Stimulated activated CD4-positive, alpha-beta T cell treated with anti-CD3 and anti-CD28 coated beads, Interleukin-1b, Interleukin-23, amount 100 ng/mL, for 48 hours (primary cell): ENCODE measurements around the gene RRP8.
A peak's percentile ranks its signal among the peaks of the same experiment; 100 is the strongest.

Experiments
- DNase-seq: peaks from one replicate; pipeline ENCODE4 v3.0.0-alpha.2; 2020

Gene RRP8

DNA sequence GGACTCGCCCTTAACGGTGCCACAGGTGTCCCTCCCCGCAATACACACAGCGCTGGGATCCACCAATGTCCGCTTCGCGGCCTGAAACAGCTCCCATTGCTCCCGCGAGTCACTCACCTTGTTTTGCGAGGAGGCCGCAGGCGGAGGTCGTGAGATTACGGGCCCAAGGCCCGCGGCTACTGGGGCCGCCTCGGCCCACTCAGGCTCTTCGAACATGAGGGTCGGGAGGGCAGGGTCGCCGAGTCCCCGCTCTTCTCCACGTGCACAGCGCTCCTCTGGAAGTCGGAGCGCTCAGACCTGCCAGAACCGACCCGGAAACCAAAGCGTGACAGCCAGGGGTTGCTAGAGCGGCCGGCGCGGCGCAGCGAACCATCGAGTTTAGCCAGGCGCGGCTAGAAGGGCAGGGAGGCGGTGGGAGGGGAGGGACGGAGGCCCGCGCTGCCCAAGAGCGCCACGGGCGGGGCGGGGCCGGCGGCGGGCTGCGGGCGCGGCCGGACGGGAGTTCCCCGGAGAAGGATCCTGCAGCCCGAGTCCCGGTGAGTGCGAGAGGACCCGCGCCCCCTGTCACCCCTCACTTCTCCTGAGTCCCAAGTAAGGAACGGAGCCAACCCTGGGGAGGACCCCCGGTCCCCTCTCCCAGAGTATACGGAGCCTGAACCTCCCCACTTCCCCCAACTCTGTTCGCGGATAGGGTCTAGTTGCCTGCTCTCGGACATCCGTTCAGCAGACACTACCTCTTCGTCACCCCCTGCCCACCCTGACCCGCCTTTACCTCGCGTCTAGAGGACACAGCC is at the start of gene RRP8, which contains the start of gene ILK:
Gene RRP8, minus strand, starts transcription at position 330 of the 794 bp plus-strand sequence. Its CDS starts 114 bp downstream, at position 216.
Gene ILK, plus strand, starts transcription at position 488 of the 794 bp plus-strand sequence. CDS start 498 bp downstream, outside the sequence.
- DNase-seq = peak; percentile 89

DNA sequence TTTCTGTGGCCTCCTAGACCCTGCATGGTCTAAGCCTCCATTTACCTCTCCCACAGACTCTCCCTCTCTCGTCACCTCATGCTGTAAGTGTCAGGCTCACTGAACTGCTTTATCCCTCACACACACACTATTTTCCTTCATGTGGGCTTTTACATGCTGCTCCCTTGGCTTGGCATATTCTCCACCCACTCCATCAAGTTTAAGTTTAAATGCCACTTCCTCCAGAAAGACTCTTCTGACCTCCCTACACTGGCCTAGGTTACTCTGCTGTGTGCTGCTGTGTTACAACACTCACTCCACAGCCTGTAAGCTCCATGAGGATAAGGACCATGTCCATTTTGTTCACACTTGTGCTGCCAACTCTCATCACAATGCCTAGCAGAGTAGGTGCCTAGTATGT is 49.7 kb upstream of the RRP8 start:
- no peak for DNase-seq

DNA sequence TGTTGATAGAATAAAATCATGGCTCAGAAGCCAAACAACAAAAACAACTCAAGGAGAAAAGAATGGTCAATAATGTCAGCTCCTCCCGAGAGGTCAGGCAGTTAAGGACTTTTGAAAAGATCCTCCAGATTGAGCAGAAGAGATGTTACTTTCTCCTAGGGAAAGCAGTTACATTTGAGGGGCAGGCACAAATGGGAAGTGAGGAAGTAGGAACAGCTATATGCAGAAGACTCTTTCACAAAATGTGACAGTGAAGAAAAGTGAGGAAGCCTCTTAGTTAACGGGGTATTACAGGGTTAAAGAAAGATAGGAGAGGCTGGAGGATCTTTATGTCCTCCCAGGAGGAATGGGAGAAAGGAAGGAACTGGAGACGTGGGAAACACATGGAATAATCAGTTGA is 48.8 kb upstream of the RRP8 start:
- no peak for DNase-seq

DNA sequence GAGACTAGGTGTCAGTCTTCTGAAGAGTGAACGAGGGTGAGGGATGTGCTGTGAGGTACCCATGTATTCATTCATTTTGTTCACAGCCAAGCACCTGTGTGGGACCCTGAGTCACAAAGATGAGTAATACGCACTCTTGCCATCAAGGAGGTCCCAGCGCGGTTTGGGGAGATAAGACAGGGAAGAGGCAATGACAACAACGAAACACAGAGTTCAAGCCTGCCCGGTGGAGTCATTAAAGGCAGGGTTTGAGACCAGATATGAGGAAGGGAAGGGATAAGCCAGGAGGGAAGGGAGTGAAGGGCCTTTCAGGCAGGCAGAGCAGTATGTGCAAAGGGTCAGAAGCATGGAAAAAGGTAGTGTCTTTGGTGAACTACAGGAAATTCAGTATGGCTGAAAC is 47.6 kb upstream of the RRP8 start:
- DNase-seq = peak; percentile 58

DNA sequence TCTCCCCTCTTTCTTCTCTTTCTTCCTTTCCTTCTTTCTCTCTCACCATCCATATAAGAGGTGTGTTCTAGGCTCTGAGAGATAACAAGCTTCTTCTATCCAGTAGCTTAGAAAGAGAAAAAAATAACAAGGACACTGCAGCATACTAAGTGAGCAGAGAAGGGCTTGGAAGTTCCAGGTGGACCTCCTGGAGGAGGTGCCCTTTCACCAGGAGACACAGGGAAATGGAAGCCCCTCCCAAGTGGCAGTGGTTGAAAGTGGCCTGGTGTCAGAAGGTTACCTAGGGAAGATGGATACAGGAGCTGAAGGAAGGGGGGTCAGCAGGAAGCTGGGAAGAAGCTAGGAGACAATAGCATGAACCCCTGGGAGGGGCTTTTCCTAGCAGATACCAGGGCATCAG is 46.7 kb upstream of the RRP8 start:
- no peak for DNase-seq

DNA sequence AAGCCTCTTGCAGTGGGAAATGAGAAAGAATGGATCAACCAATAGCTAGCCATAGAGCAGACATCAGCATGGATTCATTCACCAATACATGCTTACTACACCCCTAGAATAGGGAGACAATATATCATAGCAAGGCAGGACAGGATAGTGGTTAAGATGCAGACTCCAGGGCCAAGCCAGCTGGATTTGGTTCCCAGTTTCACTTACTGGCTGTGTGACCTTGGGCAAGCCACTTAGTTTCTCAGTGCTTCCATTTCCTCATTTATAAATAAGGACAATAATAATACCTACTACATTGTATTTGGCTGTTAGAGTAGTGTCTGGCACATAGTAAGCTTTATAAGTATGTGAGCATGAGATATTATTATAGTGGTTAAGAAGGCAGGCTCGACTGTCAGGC is 45.1 kb upstream of the RRP8 start:
- no peak for DNase-seq

DNA sequence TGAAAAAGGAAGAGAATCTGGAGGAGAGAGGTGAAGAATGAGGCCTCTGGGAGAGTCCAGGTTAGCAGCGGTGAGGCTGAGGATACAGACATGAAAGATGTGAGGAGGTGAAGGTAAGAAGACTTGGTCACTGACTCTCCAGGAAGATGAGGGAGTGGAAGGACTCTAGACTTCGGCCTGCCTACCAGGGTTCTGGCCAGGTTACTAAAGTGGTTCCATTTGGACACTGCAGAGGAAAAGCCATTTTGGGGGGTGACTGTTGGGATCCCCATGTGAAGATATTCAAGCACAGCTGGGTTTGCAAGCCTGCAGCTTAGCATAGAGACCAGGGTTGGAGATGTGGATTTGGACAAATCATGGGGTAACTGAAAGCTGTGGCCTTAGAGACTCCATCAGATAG is 44.4 kb upstream of the RRP8 start:
- DNase-seq = no peak

DNA sequence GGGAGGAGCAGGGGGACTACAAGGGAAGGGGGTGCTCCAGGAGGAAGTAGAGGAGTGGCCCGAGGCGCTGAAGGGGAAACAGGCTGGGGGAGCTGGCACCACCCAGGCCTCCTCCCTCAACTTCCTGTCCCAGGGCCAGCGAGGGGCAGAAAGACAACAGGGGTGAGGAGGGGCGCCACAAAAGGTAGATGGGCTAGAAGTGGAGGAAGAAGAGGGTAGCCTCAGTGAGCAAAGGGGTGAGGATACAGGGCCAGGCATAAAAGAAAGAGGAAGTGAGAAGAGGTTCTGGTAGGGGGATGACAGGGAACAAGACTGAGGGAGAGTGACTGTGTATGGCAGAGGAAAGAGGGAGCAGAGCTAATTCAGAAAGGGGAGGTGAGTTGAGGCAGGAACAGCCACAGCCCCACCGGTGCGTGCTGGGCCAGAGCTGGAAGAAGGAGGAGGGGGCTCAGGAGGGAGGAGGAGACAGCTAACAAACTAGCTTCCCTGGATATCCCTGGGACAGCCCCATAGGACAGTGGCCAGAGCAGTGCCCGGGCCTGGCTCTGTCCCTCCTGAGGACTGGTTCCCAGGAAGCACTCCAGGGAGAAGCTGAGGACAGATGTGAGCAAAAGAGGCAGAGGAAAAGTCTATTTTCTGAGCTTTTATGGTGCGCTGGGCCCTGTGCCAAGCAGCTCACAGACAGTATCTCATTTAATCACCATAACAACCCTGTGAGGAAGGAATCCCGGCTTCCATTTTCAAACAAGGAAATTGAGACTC is 43.7 kb upstream of the RRP8 start:
- no peak for DNase-seq

DNA sequence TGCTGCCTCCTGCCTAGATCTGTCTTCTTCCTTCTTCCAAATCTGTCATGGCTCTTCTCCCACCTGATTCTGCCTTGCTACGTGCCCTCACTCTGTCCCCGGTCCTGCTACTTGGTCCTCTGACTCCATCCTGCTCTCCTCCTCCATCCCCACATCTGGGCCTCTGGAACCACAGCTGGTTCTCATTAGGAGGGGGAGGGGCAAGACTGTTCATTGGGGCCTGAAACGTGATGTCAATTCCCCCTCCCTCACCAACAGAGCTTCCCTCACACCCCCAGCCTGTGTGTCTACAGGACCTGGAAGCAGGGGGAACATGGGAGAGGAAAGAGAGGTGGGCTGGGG is 43.1 kb upstream of the RRP8 start:
- DNase-seq = no peak

DNA sequence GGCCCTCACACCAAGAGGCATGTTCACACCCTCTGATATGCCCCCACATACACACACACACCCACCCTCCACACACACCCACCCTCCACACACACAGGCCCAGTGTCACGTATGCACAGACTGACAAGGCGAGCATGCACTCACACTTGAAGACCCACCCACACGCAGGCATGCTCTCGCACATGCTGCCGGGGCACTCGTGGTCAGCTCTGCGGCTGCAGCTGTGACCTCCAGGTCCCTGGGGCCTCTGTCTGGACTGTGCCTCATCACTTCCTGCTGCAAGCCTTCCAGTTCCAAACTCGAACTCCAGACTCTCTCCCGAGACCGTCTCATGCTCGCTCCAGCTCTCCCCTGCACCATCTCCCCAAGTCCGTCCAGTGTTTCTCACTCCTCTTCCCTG is 42.7 kb upstream of the RRP8 start:
- no peak for DNase-seq

DNA sequence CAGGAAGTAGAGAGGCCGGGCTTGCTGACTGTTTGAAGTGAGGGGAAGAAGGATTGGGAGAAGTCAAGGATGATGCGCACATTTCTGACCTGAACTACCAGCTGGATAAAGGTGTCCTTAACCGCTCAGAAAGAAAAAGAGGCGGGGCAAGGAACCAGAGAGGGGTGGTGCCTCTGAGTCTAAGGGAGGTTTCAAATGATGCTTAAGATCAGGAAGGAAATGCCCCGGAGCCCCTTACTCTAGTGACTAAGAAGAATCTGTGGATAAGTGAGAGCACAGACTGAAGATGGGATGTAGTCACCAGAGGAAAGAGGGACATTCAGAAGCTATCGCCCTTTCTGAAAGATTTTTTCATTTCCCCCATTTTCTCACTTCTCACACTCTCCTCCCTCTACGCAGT is 39.5 kb upstream of the RRP8 start:
- DNase-seq = no peak

DNA sequence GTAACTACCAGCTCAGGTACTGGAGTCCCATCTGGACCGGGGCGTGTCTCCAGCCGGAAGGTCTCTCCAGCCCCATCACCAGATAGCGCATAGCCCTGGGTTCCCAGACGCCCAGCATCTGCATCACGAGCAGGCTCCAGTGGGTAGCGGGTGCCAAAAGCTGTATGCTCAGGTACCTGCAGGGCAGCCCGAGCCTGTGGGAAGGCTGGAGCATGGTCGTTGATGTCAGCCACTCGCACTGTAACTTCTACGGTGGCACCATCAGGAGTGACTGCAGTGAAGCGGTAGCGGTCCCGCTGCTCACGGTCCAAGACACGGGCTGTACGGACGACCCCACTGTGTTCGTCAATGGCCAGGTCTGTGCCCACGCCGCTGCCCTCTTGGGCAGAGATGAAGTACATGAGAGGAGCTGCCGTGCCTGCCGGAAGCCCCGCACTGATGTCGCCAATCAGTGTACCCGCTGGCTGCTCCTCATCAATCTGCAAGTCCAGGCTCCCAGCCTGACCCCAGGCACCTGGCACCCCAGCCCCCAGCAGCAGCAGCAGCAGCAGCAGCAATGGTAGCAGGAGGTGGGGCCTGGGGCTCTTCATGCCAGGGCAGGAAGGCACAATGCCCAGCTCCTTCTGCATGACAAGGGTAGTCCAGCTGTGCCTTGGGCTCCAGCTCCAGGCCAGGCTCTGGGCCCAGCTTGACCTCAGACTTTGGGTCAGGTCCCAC is 37.7 kb upstream of the RRP8 start:
- DNase-seq = no peak

DNA sequence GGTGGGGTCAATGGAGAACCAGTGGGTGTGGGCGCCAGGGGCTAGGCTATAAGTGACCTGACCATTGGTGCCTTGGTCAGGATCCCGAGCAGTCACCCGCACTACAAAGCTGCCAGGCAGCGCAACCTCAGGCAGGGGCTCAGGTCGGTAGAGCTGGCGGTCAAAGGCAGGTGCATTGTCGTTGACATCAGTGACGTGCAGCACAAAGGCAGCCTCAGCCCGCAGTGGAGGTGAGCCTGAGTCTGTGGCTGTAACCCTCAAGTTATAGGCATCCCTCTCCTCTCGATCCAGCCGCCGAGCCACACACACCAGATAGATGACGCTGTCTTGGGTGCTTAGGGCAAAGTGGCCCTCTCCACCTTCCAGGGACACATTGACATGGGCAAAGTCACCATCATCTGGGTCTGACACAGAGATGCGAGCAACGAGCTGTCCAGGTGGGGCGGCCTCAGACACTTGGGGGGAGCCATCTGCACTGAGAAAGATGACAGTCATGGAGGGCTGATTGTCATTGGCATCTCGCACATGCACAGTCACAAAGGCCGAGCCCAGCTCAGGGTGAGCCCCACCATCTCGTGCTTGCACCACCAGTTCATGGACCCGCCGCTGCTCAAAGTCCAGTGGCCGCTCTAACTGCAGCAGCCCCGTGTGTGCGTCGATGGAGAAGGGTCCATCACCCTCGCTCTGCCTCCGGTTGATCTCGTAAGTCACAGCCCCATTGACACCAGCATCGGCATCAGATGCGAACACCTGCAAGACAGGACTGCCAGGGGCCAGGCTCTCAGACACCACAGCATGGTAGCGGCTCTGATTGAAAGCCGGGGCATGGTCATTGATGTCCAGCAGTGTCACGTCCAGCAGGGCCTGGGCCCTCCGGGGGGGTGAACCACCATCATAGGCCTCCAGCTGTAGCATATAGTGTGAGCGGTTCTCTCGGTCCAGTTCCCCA is 36.9 kb upstream of the RRP8 start:
- no peak for DNase-seq

DNA sequence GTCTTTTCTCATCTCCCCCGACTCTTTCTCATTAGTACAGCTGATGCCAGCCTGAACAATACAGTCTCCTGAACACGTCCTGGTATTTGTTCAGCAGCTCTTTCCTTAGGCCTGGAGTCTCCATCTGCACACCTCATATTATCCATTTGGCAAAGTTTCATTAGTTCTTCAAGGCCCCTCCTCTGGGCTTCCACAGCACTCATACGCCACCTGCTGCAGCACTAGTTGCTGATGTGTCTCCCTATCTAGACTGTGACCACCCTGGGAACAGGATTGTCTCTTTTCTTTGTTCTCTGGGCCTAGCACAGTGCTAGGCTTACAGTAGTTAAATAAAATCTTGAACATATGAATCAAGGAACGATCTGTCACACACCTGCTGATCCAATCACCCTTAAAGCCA is 35.0 kb upstream of the RRP8 start:
- DNase-seq = no peak

DNA sequence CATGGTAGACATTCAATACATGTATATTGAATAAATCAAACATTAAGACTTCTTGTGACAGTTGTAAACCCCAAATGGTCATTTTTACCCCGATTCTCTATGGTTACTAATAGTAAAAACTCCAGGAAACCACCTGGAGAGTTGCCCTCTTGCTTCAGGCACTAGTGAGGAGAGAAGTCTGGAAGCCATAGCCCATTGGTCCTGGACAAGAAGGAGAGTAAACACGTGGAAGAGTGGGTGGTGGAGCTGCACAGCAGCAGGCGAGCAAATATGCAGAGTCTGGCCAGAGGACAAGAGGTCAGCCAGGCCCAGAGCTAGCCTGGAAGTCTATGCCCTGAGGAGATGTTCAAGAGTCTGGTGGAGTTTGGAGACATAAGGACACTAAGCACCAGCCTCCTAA is 34.5 kb upstream of the RRP8 start:
- DNase-seq = no peak

DNA sequence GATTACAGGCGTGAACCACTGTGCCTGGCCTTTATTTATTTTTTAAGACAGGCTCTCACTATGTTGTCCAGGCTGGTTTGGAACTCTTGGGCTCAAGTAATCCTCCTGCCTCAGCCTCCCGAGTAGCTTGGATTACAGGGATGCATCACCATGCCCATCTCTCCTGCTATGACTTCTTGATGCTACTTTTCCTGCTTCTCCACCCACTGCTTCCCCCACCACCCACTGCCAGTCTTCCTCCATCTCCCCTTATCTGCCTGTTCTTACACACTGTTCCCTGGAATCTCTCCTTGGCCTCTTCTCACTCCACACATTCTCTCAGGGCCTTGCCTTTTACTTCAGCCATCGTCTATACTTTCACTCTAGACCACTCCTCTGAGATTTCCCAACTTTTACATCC is 33.1 kb upstream of the RRP8 start:
- DNase-seq = no peak

DNA sequence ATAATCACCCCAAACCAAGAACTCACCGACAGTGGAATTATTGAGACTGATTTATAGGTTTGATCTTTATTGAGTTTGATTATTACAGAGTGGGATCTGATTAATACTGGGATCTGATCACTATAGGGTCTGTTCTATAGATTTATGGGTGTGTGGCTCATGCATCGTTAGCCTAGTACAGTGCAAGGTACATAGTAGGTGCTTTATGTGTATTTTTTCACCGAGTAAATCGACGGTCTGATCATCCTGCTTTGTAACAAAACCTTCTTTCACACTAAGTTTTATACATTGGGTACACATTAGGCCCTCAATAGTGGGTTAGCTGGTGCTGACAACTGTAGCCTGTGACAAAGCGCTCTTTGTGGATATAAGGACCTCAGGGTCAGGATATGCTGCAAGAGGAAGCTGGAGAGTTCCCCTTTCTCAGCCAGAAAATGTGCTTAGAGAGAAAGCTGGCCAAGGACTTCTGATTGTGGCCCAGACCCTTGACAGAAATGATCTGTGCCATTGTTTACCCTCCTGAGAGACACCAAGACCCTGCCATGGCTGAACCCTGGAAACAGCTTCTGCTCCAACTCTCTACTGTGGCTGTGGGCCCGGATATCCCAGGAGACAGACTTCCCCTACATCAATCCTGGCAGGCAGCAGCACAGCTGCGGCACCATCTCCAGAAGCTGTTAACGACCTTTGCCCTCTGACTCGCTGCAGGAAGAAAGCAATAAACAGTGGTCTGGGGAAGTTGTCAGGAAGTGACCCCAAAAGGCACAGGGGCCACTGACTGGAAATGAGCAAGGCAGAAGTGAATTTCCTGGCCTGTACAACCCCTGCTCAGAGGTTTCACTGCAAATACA is 31.9 kb upstream of the RRP8 start:
- DNase-seq = no peak

DNA sequence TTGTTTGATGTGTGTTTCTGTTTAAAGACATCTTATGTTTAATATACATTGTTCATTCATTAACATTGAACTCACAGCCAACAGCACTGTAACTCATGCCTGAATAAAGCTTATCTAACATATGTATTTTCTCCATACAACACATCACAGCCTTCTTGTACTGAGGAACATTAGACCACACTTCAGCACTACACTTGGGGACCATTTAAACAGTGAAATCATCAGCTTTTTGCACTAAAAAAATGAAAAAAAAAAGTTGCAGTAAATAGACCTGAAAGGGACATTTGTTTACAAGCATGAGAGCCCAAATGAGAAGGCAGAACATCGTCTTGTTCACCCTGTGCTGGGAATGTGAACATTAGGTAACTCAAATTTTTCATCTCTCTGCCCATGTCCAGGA is 31.1 kb upstream of the RRP8 start:
- DNase-seq = no peak

DNA sequence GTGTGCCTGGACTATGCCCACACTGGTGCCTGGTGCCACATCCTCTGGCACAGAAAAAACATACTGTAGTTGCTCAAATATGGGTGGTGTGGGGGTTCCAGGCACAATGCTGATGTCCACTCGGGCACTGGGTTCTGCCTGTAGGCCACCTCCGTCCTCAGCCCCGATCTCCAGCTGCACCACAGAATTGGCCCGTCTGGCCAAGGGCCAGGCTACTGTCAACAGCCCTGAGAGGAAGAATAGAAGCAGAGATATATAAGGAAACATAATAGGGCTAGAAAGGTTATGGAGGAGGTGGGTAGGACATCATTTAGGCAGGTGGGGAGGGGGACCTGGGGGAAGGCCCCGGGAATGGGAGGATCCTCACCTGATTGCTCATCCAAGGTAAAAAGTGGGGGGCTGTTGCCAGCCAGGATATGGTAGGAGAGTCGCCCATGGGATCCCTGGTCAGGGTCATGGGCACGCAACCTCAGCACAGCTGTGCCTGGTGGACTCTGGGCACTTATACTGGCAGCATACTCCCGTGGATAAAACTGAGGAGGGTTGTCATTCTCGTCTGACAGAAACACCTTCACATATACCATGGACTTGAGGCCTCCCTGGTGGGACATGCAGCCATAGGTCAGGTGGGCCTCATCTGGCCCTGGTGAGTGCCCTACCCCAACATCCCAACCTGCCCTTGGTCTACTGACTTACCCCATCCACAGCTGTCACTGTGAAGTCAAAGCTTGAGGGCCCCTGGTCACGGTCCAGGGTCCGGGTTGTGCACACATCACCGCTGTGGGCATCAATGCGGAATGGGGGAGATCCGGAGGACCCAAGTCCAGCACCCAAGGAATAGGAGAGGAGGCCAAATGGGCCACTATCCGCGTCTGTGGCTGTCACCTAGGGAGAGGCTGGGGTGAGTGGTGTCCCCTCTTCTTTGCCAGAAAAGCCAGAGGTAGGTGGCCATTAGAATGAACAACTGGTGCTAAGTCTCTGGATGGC is 30.3 kb upstream of the RRP8 start:
- no peak for DNase-seq
